Liver (tissue), 9 donors: ENCODE results near the gene CDH23. TPM values are rescaled to one million over a fixed set of nuclear protein-coding genes. Genes with fewer than 3 reads are reported as not detected.
A peak's percentile ranks its signal among the peaks of the same experiment; 100 is the strongest.

Experiments used
- DNase-seq: peaks from one replicate; pipeline ENCODE4 v3.0.0-alpha.2; 2017; ENCODE audit warnings: low spot score
- H3K27ac ChIP-seq, 2 donors: one replicate each; pipeline ENCODE4 v1.7.0; 2013; ENCODE audit warnings: inconsistent platforms in 2 of 2, low read length in 2 of 2, control low read depth in 1 of 2, low read depth in 1 of 2, mild to moderate bottlenecking in 1 of 2
- H3K27me3 ChIP-seq, 4 donors: one replicate each; pipeline versions ENCODE4 v1.6.1 to v1.7.0; 2013; ENCODE audit warnings: low read length in 3 of 4, inconsistent platforms in 1 of 4, mild to moderate bottlenecking in 1 of 4, moderate library complexity in 1 of 4; ENCODE audit not compliant: control insufficient read depth in 4 of 4, insufficient read depth in 4 of 4
- H3K36me3 ChIP-seq, 4 donors: one replicate each; pipeline versions ENCODE4 v1.6.1 to v1.7.0; 2013; ENCODE audit warnings: low read length in 3 of 4, mild to moderate bottlenecking in 3 of 4, low read depth in 1 of 4, moderate library complexity in 1 of 4; ENCODE audit not compliant: control insufficient read depth in 4 of 4, insufficient read depth in 3 of 4
- H3K4me1 ChIP-seq, 4 donors: one replicate each; pipeline versions ENCODE4 v1.6.1 to v1.7.0; 2013; ENCODE audit warnings: low read length in 3 of 4, mild to moderate bottlenecking in 3 of 4, moderate library complexity in 1 of 4; ENCODE audit not compliant: control insufficient read depth in 4 of 4, insufficient read depth in 4 of 4
- H3K4me3 ChIP-seq, 3 donors: one replicate each; pipeline versions ENCODE4 v1.6.1 to v1.7.0; 2013; ENCODE audit warnings: low read length in 3 of 3, control low read depth in 1 of 3, low read depth in 1 of 3, mild to moderate bottlenecking in 1 of 3
- H3K9ac ChIP-seq, 2 donors: one replicate each; pipeline ENCODE4 v1.7.0; 2013; ENCODE audit warnings: low read length in 2 of 2, mild to moderate bottlenecking in 2 of 2, moderate library complexity in 2 of 2, control low read depth in 1 of 2, low read depth in 1 of 2
- H3K9me3 ChIP-seq, 4 donors: one replicate each; pipeline versions ENCODE4 v1.6.1 to v1.7.0; 2013; ENCODE audit warnings: low read length in 3 of 4; ENCODE audit not compliant: control insufficient read depth in 4 of 4
- EGR1 ChIP-seq, 2 donors: IDR thresholded peaks; 2 replicates each; pipeline ENCODE4 v1.6.1; 2016 to 2018; ENCODE audit warnings: antibody characterized with exemption in 2 of 2, low read depth in 2 of 2
- FOXA1 ChIP-seq: IDR thresholded peaks from 2 replicates; pipeline ENCODE4 v1.6.1; 2016; ENCODE audit warnings: antibody characterized with exemption
- FOXA2 ChIP-seq: IDR thresholded peaks from 2 replicates; pipeline ENCODE4 v1.6.1; 2016; ENCODE audit warnings: antibody characterized with exemption
- GABPA ChIP-seq, 2 donors: IDR thresholded peaks in 1 of 2; conservative IDR thresholded peaks in 1 of 2; 2 replicates each; pipeline ENCODE4 v1.6.1; 2016; ENCODE audit warnings: antibody characterized with exemption in 2 of 2, mild to moderate bottlenecking in 1 of 2, moderate library complexity in 1 of 2
- HNF4A ChIP-seq, 2 donors: conservative IDR thresholded peaks; 2 replicates each; pipeline ENCODE4 v1.6.1; 2016; ENCODE audit warnings: antibody characterized with exemption in 2 of 2, mild to moderate bottlenecking in 2 of 2
- HNF4G ChIP-seq: IDR thresholded peaks from 2 replicates; pipeline ENCODE4 v1.6.1; 2016; ENCODE audit warnings: antibody characterized with exemption
- JUND ChIP-seq, 2 donors: IDR thresholded peaks; 2 replicates each; pipeline ENCODE4 v1.6.1; 2016; ENCODE audit warnings: antibody characterized with exemption in 2 of 2
- NR2F2 ChIP-seq: IDR thresholded peaks from 2 replicates; pipeline ENCODE4 v1.6.1; 2016; ENCODE audit warnings: antibody characterized with exemption
- RAD21 ChIP-seq, 2 donors: IDR thresholded peaks; 2 replicates each; pipeline ENCODE4 v1.6.1; 2016; ENCODE audit warnings: antibody characterized with exemption in 2 of 2, mild to moderate bottlenecking in 2 of 2
- RXRA ChIP-seq, 2 donors: IDR thresholded peaks; 2 replicates each; pipeline ENCODE4 v1.6.1; 2017 to 2018; ENCODE audit warnings: antibody characterized with exemption in 2 of 2, mild to moderate bottlenecking in 1 of 2
- SP1 ChIP-seq: IDR thresholded peaks from 2 replicates; pipeline ENCODE4 v1.6.1; 2018; ENCODE audit warnings: antibody characterized with exemption, mild to moderate bottlenecking
- TAF1 ChIP-seq: conservative IDR thresholded peaks from 2 replicates; pipeline ENCODE4 v1.6.1; 2016; ENCODE audit warnings: antibody characterized with exemption, mild to moderate bottlenecking
- YY1 ChIP-seq: IDR thresholded peaks from 2 replicates; pipeline ENCODE4 v1.6.1; 2016; ENCODE audit warnings: antibody characterized with exemption, mild to moderate bottlenecking
- WGBS: extraction: QIAGEN DNeasy Blood & Tissue Kit; methylation state at CpG from one replicate; pipeline ENCODE4 v1.1.7; 2013; 5-methylcytosine and 5-hydroxymethylcytosine counted together
- polyA plus RNA-seq, 2 donors: library from polyadenylated mRNA; stranded (reverse) in 1 of 2; unstranded in 1 of 2; fragments of 200-250 nt in 1 of 2; fragments of >200 nt in 1 of 2; fragmentation: Nextera tagmentation in 1 of 2; extraction: Ambion mirVana in 1 of 2; gene quantifications; one replicate each; pipeline versions ENCODE4 v1.2.1 to v1.2.3, GENCODE V29; 2013 to 2015
- total RNA-seq, 2 donors: library from RNA; depleted of rRNA; stranded (reverse); fragments of >200 nt; gene quantifications; one replicate each; pipeline ENCODE4 v1.2.3, GENCODE V29; 2014
- TF ChIP-seq, protein P1 (sequence below): IDR thresholded peaks from 2 replicates; pipeline ENCODE4 v1.6.1; 2016; ENCODE audit warnings: antibody characterized with exemption
- TF ChIP-seq, protein P2 (sequence below): IDR thresholded peaks from 2 replicates; pipeline ENCODE4 v1.6.1; 2016; ENCODE audit warnings: antibody characterized with exemption
- TF ChIP-seq, protein P3 (sequence below): IDR thresholded peaks from 2 replicates; pipeline ENCODE4 v1.6.1; 2016; ENCODE audit warnings: antibody characterized with exemption
- TF ChIP-seq, protein P4 (sequence below): IDR thresholded peaks from 2 replicates; pipeline ENCODE4 v1.6.1; 2016; ENCODE audit warnings: antibody characterized with exemption, mild to moderate bottlenecking
- donor health status: healthy.
- donor health status: healthy.
- donor health status: healthy.
- donor health status: healthy.
- donor health status: healthy.

Gene CDH23
- total and polyA plus RNA-seq, 4 donors: 1.5 to 4.7 (median 3.4) TPM

DNA sequence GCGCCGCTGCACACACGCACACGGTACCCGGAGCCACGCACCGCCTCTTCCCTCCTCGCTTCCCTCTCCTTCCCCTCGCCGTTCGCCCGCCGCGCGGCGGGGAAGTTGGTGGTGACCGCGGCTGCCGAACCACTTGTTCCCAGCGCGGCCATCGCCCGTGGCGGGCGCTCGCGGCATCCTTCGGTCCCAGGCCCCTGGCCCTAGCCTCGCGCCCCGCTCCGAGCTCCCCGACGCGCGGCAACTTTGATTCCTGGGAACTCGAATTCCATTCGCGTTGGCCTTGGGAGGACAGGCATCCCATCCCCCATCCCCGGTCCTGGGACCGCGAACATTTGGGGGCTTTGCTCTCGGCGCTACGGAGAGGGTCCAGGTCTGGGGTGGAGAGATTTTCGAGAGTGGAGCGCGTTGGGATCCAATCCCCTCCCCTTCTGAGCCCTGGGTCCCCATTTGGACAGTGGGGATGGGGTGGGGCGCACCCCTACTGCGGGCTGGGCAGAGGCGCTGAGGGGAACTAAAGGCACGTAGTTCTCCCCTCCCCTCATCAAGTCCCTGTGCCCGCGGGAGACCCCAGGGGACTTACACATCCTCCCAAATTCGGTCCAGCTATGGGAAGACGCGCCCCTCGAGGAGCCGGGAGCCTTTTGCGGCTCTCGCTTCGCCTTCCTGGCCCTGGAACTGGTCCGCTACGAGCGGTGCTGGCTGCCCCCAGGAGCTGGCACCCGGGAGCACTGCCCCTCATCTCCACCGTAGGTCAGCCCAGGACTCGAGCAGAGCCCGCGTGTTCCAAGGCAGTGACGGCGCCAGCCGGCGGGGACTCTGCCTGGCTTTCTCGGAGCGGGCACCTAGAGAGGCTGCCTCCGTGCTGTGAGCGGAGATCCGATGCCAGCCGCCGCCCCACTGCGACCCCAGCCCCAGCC is 834 bp downstream of the CDH23 start:
- H3K4me3 ChIP-seq: peak overlapping the region; percentile 28 to 69 (median 60)
- H3K27ac ChIP-seq: no peak overlapping the region
- no peaks in the 10 kb centered on the region for H3K9me3 ChIP-seq
- no peaks in the 10 kb centered on the region for H3K27me3 ChIP-seq
- no peaks in the 10 kb centered on the region for H3K36me3 ChIP-seq
- DNase-seq: no peak
- peaks cover 3 to 19% (median 14%) of the 10 kb centered on the region in 4 donors for H3K4me1 ChIP-seq
- TF ChIP-seq RXRA (IDR thresholded peaks at IDR 0.05): no peak
- TF ChIP-seq HNF4A (conservative IDR thresholded peaks at IDR 0.05): no peak
- no peak for TF ChIP-seq JUND (IDR thresholded peaks at IDR 0.05)
- TF ChIP-seq SP1: no peak
- no peak for TF ChIP-seq FOXA2
- no peak for TF ChIP-seq TAF1
- TF ChIP-seq, protein P1, sequence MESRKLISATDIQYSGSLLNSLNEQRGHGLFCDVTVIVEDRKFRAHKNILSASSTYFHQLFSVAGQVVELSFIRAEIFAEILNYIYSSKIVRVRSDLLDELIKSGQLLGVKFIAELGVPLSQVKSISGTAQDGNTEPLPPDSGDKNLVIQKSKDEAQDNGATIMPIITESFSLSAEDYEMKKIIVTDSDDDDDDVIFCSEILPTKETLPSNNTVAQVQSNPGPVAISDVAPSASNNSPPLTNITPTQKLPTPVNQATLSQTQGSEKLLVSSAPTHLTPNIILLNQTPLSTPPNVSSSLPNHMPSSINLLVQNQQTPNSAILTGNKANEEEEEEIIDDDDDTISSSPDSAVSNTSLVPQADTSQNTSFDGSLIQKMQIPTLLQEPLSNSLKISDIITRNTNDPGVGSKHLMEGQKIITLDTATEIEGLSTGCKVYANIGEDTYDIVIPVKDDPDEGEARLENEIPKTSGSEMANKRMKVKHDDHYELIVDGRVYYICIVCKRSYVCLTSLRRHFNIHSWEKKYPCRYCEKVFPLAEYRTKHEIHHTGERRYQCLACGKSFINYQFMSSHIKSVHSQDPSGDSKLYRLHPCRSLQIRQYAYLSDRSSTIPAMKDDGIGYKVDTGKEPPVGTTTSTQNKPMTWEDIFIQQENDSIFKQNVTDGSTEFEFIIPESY: no peak
- TF ChIP-seq, protein P2, sequence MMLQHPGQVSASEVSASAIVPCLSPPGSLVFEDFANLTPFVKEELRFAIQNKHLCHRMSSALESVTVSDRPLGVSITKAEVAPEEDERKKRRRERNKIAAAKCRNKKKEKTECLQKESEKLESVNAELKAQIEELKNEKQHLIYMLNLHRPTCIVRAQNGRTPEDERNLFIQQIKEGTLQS: no peak
- TF ChIP-seq, protein P3, sequence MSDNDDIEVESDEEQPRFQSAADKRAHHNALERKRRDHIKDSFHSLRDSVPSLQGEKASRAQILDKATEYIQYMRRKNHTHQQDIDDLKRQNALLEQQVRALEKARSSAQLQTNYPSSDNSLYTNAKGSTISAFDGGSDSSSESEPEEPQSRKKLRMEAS: no peak
- TF ChIP-seq GABPA (IDR thresholded peaks at IDR 0.05 in 1 of 2, conservative IDR thresholded peaks at IDR 0.05 in 1 of 2): no peak
- TF ChIP-seq, protein P4, sequence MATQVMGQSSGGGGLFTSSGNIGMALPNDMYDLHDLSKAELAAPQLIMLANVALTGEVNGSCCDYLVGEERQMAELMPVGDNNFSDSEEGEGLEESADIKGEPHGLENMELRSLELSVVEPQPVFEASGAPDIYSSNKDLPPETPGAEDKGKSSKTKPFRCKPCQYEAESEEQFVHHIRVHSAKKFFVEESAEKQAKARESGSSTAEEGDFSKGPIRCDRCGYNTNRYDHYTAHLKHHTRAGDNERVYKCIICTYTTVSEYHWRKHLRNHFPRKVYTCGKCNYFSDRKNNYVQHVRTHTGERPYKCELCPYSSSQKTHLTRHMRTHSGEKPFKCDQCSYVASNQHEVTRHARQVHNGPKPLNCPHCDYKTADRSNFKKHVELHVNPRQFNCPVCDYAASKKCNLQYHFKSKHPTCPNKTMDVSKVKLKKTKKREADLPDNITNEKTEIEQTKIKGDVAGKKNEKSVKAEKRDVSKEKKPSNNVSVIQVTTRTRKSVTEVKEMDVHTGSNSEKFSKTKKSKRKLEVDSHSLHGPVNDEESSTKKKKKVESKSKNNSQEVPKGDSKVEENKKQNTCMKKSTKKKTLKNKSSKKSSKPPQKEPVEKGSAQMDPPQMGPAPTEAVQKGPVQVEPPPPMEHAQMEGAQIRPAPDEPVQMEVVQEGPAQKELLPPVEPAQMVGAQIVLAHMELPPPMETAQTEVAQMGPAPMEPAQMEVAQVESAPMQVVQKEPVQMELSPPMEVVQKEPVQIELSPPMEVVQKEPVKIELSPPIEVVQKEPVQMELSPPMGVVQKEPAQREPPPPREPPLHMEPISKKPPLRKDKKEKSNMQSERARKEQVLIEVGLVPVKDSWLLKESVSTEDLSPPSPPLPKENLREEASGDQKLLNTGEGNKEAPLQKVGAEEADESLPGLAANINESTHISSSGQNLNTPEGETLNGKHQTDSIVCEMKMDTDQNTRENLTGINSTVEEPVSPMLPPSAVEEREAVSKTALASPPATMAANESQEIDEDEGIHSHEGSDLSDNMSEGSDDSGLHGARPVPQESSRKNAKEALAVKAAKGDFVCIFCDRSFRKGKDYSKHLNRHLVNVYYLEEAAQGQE: no peak
- no peak for TF ChIP-seq NR2F2
- TF ChIP-seq HNF4G: no peak
- no peak for TF ChIP-seq RAD21 (IDR thresholded peaks at IDR 0.05)
- no peak for TF ChIP-seq FOXA1
- no peak overlapping the region for H3K9ac ChIP-seq
- WGBS: 2% methylated on average over 82 of the region's 82 CpGs

DNA sequence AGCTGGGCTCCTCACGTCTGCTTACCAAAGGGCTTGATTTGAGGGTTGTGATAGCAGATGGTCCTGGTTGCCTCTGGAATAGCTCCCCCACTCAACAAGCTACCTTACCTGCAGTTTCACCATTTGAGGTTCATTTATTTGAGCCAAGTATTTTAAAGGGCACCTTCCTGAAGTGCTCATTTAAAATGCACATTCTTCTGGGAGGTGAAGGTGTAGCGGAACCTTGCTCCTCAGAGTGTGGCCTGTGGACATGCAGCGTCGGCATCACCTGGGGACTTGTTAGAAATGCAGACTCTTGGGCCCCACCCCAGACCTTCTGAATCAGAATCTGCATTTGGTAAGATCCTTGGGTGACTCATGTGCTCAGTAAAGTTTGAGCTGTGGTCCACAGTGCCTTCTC is 2.3 kb downstream of the CDH23 start:
- WGBS: 80% methylated on average over 4 of the region's 4 CpGs
- Histone ChIP-seq H3K27ac (no peak overlapping the region), H3K9me3 (no peaks in the 10 kb centered on the region), H3K36me3 (no peaks in the 10 kb centered on the region), H3K4me3 (no peak overlapping the region), H3K27me3 (no peaks in the 10 kb centered on the region), H3K4me1 (peaks cover 3 to 19% (median 14%) of the 10 kb centered on the region in 4 donors), H3K9ac (no peak overlapping the region)
- TF ChIP-seq YY1 (no peak), TAF1 (no peak), HNF4A (conservative IDR thresholded peaks at IDR 0.05) (no peak), EGR1 (IDR thresholded peaks at IDR 0.05; ENCODE audit: low read depth in 2 of 2) (no peak), HNF4G (no peak), GABPA (IDR thresholded peaks at IDR 0.05 in 1 of 2, conservative IDR thresholded peaks at IDR 0.05 in 1 of 2) (no peak), SP1 (no peak), FOXA2 (no peak), FOXA1 (no peak), RXRA (IDR thresholded peaks at IDR 0.05) (no peak), RAD21 (IDR thresholded peaks at IDR 0.05) (no peak)
- TF ChIP-seq, protein P4: no peak
- TF ChIP-seq, protein P1: no peak
- TF ChIP-seq, protein P2: no peak
- TF ChIP-seq, protein P3: no peak
- DNase-seq: no peak
